ENCODE data around the gene MAN1A1.

The MAN1A1 gene

DNA sequence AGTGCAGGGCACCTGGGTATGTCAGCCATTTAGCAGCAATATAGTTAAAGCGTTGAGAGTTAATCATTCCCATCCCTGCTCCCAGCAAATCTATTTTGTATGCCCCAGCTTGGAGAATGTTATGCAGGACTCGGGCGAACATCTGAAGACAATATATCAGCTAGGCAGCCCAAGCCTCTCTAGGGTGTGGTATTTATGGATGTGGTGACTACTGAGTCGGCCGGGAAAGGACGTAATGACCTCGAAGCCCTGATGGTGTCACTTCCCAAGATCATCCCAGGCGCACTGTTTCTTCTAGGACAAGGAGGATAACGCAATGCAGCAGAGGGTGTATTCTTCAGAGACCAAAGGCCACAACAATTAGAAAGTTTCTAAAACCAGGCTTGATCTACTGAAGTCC, 207.5 kb downstream of the MAN1A1 start:
- TF ChIP-seq, protein P1, sequence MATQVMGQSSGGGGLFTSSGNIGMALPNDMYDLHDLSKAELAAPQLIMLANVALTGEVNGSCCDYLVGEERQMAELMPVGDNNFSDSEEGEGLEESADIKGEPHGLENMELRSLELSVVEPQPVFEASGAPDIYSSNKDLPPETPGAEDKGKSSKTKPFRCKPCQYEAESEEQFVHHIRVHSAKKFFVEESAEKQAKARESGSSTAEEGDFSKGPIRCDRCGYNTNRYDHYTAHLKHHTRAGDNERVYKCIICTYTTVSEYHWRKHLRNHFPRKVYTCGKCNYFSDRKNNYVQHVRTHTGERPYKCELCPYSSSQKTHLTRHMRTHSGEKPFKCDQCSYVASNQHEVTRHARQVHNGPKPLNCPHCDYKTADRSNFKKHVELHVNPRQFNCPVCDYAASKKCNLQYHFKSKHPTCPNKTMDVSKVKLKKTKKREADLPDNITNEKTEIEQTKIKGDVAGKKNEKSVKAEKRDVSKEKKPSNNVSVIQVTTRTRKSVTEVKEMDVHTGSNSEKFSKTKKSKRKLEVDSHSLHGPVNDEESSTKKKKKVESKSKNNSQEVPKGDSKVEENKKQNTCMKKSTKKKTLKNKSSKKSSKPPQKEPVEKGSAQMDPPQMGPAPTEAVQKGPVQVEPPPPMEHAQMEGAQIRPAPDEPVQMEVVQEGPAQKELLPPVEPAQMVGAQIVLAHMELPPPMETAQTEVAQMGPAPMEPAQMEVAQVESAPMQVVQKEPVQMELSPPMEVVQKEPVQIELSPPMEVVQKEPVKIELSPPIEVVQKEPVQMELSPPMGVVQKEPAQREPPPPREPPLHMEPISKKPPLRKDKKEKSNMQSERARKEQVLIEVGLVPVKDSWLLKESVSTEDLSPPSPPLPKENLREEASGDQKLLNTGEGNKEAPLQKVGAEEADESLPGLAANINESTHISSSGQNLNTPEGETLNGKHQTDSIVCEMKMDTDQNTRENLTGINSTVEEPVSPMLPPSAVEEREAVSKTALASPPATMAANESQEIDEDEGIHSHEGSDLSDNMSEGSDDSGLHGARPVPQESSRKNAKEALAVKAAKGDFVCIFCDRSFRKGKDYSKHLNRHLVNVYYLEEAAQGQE (IDR thresholded peaks at IDR 0.05; ENCODE audit: insufficient read depth in 1 of 2, low read depth in 2 of 2, low read length in 2 of 2), result no peak
- TF ChIP-seq SIN3A (IDR thresholded peaks at IDR 0.05; ENCODE audit: borderline replicate concordance, insufficient read depth, low read length) (no peak), TAF1 (IDR thresholded peaks at IDR 0.05; ENCODE audit: borderline replicate concordance, insufficient read depth, low read length) (no peak), POLR2AphosphoS5 (IDR thresholded peaks at IDR 0.05; ENCODE audit: low read depth, low read length) (no peak), FOXP2 (optimal IDR thresholded peaks at IDR 0.05; ENCODE audit: borderline replicate concordance, extremely low read depth, extremely low read length, insufficient read depth) (no peak)

DNA sequence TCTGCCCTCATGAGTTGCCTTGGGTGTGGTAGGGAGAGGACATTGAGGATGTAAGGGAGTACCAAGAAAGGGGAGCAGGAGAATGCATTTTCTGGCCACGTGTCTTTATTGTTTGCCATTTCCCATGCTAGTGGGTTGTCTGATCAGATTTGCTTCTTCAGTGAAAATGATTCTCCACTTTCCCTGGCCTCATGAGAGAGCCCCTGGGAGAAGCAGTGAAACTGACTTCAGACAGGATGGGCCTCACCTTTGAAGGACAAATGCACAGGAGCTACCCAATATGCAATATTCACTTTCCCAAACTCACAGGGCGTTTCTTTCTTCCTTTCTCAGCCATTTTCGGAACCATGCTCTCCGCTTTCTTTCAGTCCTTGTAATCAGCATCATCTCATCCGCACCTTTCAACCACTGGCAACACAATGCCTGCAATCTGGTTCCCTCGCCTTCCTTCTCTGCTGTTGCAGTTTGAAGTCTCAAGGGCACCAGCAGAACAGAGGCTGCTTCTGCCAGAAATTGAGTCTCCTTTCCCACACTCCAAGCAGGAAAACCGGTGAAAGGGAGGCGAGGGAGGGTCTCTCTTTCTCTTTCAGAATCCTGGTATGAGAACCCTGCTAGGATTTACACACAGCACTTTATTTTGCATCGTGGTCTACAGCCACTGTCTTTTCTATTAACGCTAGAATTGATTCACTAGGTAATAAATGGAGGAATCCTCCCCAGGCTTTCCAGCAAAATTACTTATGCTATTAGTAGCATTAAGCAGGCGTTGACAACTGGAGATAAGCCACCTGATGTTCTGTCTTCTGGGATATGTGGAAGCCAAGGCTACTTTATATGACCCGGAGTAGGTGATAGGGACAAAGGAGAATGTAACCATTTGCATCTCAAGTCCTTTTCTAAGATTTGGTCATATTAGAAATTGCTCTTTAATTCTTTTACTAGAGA, 209.1 kb downstream of the MAN1A1 start:
- TF ChIP-seq POLR2AphosphoS5 (IDR thresholded peaks at IDR 0.05; ENCODE audit: low read depth, low read length) (no peak), FOXP2 (optimal IDR thresholded peaks at IDR 0.05; ENCODE audit: borderline replicate concordance, extremely low read depth, extremely low read length, insufficient read depth) (no peak), SIN3A (IDR thresholded peaks at IDR 0.05; ENCODE audit: borderline replicate concordance, insufficient read depth, low read length) (no peak)

DNA sequence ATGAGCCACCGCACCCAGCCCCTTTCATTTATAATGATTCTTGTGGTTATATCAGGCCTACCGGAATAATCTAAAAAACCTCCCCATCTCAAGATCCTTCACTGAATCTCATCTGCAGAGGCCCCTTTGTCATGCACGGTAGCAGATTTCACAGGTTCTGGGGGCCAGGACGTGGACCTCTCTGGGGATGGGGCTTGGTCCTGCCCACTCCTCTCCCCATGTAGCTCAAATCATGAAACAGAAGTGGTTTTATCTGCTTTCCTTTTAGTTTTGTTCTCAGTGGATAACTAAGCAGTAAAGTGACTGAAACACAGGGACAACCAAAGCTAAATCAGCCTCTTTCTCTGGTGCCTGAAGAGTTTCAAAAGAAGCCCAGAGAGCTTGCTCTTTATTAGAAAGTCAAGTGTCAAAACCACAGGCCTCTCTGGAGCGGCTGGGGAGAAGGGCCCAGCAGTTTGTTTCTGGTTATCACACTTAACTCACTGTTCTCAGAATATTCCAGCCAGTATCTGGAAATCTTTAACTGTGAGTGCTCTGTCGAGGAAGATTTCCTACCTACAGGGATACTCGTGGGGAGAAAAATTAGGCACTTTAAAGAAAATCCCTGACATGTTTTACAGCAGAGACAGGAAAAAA, 210.5 kb downstream of the MAN1A1 start:
- TF ChIP-seq POLR2AphosphoS5 (IDR thresholded peaks at IDR 0.05; ENCODE audit: low read depth, low read length), result no peak

DNA sequence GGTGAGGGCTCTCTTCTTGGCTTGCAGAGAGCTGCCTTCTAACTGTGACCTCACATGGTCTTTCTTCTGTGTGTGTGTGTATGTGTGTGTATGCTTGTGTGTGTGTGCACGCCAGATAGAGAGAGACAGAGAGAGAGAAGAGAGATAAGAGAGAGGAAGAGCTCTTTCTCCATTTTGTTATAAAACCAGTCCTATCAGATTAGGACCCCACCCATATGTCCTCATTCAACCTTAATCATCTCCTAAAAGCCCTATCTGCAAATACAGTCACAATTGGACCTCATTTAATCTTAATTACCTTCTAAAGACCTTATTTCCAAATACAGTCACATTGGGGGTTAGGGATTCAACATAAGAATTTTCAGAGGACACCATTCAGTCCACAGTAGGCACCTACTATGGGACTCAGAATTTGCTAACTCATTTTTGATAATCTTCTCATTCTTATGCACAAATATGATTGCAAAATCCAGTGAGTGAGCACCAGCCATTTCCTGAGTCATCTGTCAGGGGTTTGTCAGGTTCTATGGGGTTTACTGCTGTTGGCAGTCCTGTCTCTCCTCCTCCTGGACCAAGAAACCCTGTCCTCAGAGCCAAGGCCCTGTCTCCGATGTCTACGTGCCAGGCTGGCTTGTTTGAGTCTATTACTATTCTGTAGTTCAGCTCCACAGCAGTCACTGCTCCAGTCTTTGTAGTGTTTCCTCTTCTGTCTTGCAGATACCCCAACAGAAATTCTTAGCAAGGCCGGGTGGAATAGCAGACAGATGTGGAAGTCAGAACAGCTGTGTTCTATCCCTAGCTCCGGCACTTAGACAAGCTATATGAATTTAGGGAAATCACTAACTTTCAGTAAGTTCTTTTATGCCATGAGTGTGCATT, 212.1 kb downstream of the MAN1A1 start:
- no peak for TF ChIP-seq POLR2AphosphoS5 (IDR thresholded peaks at IDR 0.05; ENCODE audit: low read depth, low read length)
- no peak for TF ChIP-seq TAF1 (IDR thresholded peaks at IDR 0.05; ENCODE audit: borderline replicate concordance, insufficient read depth, low read length)
- no peak for TF ChIP-seq FOXP2 (optimal IDR thresholded peaks at IDR 0.05; ENCODE audit: borderline replicate concordance, extremely low read depth, extremely low read length, insufficient read depth)
- TF ChIP-seq, protein P1 (IDR thresholded peaks at IDR 0.05; ENCODE audit: insufficient read depth in 1 of 2, low read depth in 2 of 2, low read length in 2 of 2), result no peak
- no peak for TF ChIP-seq SIN3A (IDR thresholded peaks at IDR 0.05; ENCODE audit: borderline replicate concordance, insufficient read depth, low read length)

DNA sequence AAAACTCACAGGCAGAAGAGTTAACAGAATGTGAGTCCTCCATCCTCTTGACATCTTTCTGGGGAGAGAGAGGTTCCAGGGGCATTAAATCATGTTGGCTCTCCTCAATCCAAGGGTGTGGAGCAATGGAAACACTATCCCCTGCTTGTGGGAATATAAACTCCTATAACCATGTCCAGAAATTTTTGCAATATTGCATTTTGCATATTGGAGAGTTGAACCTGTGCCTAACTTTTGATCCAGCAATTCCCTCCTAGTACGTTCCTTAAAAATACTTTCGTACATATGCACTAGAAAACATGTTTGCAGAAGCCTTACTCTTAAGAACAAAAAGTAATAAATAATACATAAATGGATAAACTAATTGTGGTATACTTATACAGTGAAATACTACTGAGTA, 214.8 kb downstream of the MAN1A1 start:
- TF ChIP-seq FOXP2 (optimal IDR thresholded peaks at IDR 0.05; ENCODE audit: borderline replicate concordance, extremely low read depth, extremely low read length, insufficient read depth) (no peak), SIN3A (IDR thresholded peaks at IDR 0.05; ENCODE audit: borderline replicate concordance, insufficient read depth, low read length) (no peak), POLR2AphosphoS5 (IDR thresholded peaks at IDR 0.05; ENCODE audit: low read depth, low read length) (no peak), TAF1 (IDR thresholded peaks at IDR 0.05; ENCODE audit: borderline replicate concordance, insufficient read depth, low read length) (no peak)
- TF ChIP-seq, protein P1 (IDR thresholded peaks at IDR 0.05; ENCODE audit: insufficient read depth in 1 of 2, low read depth in 2 of 2, low read length in 2 of 2), result no peak
